Left renal cortex interstitium (tissue), 4 donors: Measurements from ENCODE around the gene KCNJ15. TPM values are rescaled to one million over a fixed set of nuclear protein-coding genes. Genes with fewer than 3 reads are reported as not detected.

Experiments used
- DNase-seq, 4 donors: peaks; one replicate each; pipeline ENCODE4 v3.0.0-alpha.2; 2013; ENCODE audit warnings: low read depth in 4 of 4, low spot score in 2 of 4, missing footprints in 1 of 4
- polyA plus RNA-seq, 4 donors: library from polyadenylated mRNA; unstranded; fragments of 120-200 nt; gene quantifications; one replicate each; pipeline ENCODE4 v1.2.1, GENCODE V29; 2013; ENCODE audit not compliant: insufficient read length in 4 of 4

Gene KCNJ15
- polyA plus RNA-seq, 4 donors, result 159 to 247 (median 232) TPM

DNA sequence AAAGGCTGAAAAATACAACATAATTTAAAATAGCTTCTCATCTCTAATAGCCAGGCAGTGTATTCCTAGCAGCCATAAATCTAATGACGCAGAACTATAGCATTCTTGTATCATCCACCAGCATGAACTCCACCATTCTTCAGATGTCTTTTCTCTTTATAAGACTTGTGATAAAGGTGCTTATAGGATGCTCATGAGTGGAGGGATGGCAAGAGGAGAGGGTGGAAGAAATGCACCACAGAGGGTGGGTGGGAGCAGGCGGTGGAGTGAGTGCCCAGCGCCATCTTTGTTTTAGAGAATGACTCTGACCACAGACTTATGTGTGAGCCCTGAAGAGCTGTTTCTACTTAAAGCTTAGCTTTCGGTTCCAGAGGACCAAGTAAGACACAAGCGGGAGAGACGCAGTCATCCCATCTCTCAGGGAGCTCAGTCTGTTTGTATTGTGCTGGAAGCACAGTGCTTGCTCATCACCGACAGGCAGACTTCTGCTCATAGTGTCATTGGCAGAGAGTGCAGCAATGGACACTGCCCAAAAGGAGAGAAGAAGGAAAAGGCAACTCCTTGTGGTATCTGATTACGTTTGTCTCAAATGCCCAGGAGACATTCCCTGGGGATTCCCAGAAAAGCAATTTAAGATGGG, 65.6 kb downstream of the KCNJ15 start:
- DNase-seq, result no peak

GRCh38 chr21:38323721-38324531, 67.1 kb downstream of the KCNJ15 start:
- DNase-seq, result peak in 3 of 4 donors; percentile 58 to 73 (median 59)

DNA sequence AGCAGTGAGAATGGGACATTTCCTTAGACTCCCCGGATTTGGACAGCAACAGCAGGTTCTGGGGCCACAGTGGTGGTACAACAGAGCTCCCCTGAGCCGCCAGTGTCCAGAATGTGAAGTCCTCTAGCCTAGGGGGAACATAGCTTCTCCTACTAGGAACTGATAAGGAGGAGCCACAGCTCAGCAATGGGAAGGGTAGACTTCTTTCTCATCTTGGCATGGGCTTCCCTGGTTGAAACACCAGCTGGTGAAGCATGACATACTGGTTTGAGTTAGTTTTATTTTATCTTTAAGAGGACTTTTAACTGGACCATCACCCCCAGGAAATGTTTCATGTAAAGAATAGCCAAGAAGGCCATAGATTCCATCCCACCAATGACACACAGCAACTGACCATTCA, 68.4 kb downstream of the KCNJ15 start:
- no peak for DNase-seq

DNA sequence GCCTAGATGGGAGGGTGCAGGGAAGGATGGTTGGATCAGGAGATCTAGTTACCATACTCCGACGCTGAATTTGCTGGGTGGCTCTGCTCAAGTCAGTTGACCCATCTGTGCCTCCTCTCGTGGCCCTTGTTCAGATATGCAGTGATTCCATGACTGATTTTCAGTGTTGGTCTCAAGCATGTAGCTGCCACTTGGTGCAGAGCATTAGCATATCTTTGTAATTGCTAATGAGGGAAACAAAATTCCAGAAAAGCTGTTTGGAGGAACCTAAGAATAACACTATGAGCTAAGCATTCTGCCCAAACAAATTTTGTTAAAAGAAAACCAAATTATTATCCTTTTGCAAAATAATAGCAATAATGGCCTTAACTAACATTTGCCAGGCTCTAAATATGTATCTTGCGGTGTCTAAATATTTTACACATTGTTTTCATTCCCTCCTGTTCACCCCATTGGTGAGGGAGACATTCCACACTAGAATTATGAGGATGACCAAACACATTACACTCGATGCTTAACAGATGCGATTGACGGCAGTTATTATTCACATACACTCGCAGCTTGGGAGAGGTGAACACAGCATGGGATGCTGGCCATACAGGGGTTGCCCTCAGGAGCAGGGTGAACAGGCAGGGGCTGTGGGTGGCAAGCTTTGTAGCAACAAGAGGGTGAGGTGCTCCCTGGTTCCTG, 69.1 kb downstream of the KCNJ15 start:
- no peak for DNase-seq

GRCh38 chr21:38326429-38326828, 69.6 kb downstream of the KCNJ15 start:
- DNase-seq, result no peak

DNA sequence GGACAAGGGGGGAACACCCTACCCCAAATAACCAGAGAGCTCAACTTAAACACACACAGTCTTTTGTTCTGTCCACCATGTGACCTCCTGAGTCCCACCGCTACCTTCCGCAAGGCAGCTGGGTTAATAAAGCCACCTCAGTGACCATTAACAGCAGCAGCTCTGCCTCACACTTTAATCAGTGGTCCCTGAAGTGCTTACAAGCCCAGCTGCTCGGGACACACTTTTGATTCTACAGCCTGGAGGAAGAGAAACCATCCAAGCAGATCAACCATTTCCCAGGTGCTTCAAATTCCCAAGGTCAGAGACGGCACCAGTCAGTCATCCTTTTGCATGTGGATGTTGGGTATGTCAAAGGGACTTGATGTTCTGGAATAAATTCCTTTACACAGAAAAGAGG, 70.1 kb downstream of the KCNJ15 start:
- peak in 1 of 4 donors; percentile 41 for DNase-seq

- DNase-seq, result no peak
Measured at GRCh38 chr21:38327984-38328383, 71.2 kb downstream of the KCNJ15 start.

- no peak for DNase-seq
Measured at GRCh38 chr21:38329162-38329561, 72.4 kb downstream of the KCNJ15 start.

DNA sequence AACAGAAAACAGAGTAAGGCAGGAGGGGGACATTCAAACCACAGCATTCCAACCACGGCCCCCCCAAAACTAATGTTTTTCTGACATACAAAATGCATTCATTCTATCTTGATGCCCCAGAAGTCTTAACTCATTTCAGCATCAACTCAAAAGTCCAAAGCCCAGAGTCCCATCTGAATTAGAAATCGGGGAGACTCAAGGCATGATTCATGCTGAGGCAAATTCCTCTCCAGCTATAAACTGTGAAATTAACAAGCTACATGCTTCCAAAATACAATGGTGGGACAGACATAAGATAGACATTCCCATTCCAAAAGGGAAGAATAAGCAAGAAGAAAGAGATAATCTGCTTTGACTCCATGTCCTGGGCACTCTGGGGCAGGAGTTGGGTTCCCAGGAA, 73.9 kb downstream of the KCNJ15 start:
- DNase-seq, result no peak

DNA sequence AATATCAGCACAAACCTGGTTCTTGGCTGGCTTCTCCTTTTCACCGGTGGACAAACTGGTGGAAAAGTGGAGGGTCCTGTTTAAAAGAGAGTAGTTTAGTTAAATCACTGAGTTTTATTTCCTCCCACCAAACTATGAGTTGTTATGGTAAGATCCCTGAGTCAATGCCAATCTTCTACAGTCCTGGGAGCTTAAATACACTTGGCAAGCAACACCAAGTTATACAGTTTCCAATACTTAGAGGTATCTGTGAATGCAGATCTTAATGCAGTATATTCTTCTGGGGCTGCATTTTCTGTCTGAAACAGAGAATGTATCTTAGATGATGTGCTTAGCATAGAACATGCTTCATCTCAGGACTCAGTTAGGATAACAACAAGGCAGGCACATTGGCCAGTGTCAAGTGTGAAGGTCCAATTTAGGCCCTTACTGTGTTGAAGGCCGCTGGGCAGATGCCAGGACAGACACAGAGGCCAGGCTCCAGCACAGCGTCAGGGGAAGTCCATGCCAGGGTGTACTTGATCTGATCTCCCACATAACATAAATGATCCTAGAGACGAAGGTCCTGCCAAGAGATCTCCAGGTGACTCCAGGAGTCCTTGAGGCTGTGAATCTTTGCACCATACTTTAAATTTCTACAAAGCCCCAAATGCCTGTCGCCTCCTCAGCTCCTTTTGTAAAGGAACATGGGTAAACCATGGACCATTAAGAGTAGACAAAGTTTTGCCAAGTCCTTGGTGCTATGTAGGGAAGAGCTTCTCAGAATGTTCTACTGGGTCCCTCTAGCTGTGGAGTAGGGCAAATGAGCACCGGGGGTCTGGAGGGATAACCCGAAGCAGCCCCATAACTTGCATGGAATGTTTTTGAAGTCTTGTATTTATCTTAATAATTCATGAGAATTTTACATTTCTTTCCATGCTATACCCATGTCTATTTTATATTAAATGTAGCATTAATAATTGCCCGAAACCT, 76.8 kb downstream of the KCNJ15 start:
- no peak for DNase-seq

- no peak for DNase-seq
Measured at GRCh38 chr21:38334866-38335265, 78.1 kb downstream of the KCNJ15 start.

GRCh38 chr21:38337793-38338192, 81.0 kb downstream of the KCNJ15 start:
- DNase-seq, result no peak

DNA sequence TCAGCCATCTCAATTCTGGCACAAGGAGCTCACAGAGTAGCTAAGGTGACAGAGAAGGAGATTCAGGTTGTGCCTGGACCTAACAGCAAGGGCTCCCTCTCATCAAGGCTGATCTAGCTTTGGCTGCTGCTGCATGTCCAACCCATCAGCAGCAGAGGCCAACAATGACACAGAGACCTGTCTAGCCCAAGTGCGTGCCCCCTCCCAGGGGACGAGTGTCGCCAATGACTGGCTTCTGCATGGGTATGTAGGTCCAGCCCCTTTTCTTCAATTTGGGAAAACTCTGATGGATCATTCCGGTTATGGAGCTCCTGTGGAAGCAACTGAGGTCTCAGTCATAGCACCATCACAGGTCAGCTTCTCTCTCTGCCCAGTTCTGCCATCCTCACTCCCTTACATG, 83.3 kb downstream of the KCNJ15 start:
- DNase-seq, result no peak

DNA sequence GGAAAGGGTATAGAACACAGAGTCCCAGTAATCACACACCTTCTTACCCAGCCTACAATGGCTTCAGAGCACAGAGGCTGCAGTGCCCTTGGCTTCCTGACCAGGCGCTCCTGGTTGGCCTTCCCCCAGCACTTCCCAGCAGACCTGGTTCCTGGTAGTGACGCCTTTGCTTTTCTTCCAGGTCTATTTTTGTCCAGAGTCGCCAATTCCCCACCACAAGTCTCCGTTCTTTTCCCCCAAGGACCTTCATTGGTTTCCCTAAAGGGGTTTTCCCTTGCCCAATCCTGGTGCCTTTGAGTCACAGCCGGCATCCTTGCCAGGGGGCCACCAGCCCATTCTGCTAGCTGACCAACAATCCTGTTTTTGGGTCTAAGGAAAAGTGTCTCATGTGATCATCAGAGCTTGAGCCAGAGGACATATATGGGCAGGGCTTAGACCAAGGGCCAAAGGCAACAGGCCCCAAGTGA, 84.8 kb downstream of the KCNJ15 start:
- DNase-seq, result no peak

GRCh38 chr21:38342739-38343138, 85.9 kb downstream of the KCNJ15 start:
- no peak for DNase-seq

DNA sequence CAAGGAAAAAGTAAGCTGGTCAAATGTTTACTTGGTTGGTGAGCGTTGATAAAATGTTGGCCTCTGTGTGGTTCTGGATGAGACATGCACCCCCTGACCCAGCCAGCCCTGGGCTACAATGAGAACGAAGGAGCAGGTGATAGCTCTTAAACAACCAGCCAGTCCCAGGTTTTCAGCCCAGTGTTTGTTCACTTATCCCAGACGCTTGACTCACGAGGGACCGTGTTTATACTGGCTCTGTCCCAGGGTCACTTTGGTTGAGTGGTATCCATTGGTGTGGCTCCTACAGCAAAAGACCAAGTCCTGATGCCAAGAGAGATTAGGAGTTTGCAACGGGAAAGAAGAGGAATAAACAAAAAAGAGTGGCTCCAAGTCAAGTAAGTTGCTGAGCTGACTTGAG, 86.9 kb downstream of the KCNJ15 start:
- DNase-seq, result no peak

DNA sequence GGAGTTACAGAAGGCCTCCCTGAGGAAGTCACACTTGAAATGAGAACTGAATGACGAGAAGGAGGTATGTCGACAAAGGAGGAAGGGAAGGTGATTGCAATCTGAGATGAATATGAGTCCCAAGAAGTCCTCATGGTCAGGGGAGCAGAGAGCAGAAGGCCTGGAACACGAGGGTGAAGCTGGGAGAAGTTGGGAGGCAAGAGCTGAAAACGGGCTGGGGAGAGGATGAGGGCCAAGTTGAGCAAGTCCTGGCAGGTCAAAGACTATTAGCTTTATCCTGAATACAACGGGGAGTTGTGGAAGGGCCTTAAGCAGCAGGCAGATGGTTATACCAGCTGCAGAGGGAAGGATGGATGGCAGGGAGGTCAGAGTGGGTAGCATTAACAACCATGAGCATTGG, 89.5 kb downstream of the KCNJ15 start:
- DNase-seq, result no peak

- peak in 1 of 4 donors; percentile 52 for DNase-seq
Measured at GRCh38 chr21:38349111-38349746, 92.4 kb downstream of the KCNJ15 start.

- no peak for DNase-seq
Measured at GRCh38 chr21:38349977-38350376, 93.2 kb downstream of the KCNJ15 start.

GRCh38 chr21:38350684-38351083, 93.9 kb downstream of the KCNJ15 start:
- DNase-seq, result no peak
